GM12878 (cell line): Measurements from ENCODE around the gene INSC. TPM values are rescaled to one million over a fixed set of nuclear protein-coding genes. Genes with fewer than 3 reads are reported as not detected.

ENCODE experiments used
- ATAC-seq: fragments of 200-7000 bp; cut with Tn5 transposase; 3 replicates; pipeline ENCODE4 v1.9.1; 2020; ENCODE audit warnings: mild to moderate bottlenecking, moderate library complexity
- BruUV-seq: library from RNA; stranded (reverse); fragments of 400-500 nt; replicated peaks from 2 replicates; lab custom pipeline; 2021; lab: Mats Ljungman, UMichigan
- CTCF ChIA-PET: fragments of 300-600 bp; sonication (Branson Sonifier 250); formaldehyde crosslinking; extraction: SDS; loops from one replicate; lab custom pipeline; 2021; ENCODE audit warnings: inconsistent platforms; lab: Yijun Ruan, JAX
- POLR2A ChIA-PET: fragments of 350-600 bp; formaldehyde crosslinking; extraction: SDS; loops from one replicate; lab custom pipeline; 2021; ENCODE audit warnings: inconsistent platforms; lab: Charles Lee
- RAD21 ChIA-PET: fragments of 300-600 bp; sonication (Branson Sonifier 250); formaldehyde crosslinking; loops from one replicate; lab custom pipeline; 2023; ENCODE audit warnings: antibody characterized with exemption; ENCODE audit not compliant: unreplicated experiment; lab: Charles Lee
- SMC1A ChIA-PET: fragments of 300-600 bp; sonication (Branson Sonifier 250); formaldehyde crosslinking; loops from one replicate; lab custom pipeline; 2023; ENCODE audit not compliant: unreplicated experiment, uncharacterized antibody; lab: Charles Lee
- DNase-seq: peaks from one replicate; pipeline ENCODE4 v3.0.0-alpha.2; 2011; ENCODE audit warnings: low read depth, low spot score
- FAIRE-seq: peaks from 3 replicates; lab custom pipeline; 2011; peaks lifted over from hg19 to GRCh38; lab: Jason Lieb, UNC
- H2AFZ ChIP-seq: 2 replicates; pipeline ENCODE4 v1.6.0; 2011; ENCODE audit warnings: low read depth, low read length, control low read depth; ENCODE audit not compliant: control insufficient read depth
- H3K27ac ChIP-seq: 2 replicates; pipeline ENCODE4 v1.5.1; 2011; ENCODE audit warnings: control low read depth; ENCODE audit not compliant: control insufficient read depth, insufficient read depth
- H3K27me3 ChIP-seq, 2 experiments: replicated peaks in 1 of 2; 2 replicates each; pipeline versions ENCODE4 v1.6.0 to v1.6.1; 2011; ENCODE audit warnings: low read length in 1 of 2; ENCODE audit not compliant: control insufficient read depth in 2 of 2, insufficient read depth in 2 of 2
- H3K36me3 ChIP-seq, 2 experiments: 2 replicates each; pipeline ENCODE4 v1.5.1; 2011; ENCODE audit warnings: low read length in 1 of 2; ENCODE audit not compliant: control insufficient read depth in 2 of 2, insufficient read depth in 2 of 2
- H3K4me1 ChIP-seq: 2 replicates; pipeline ENCODE4 v1.6.1; 2011; ENCODE audit warnings: mild to moderate bottlenecking, low read length, moderate library complexity, mixed read lengths; ENCODE audit not compliant: control insufficient read depth, insufficient read depth
- H3K4me2 ChIP-seq: 2 replicates; pipeline ENCODE4 v1.6.0; 2011; ENCODE audit warnings: control low read depth; ENCODE audit not compliant: control insufficient read depth, insufficient read depth
- H3K4me3 ChIP-seq: fragments of 200-600 bp; sonication (generic); 2 replicates; pipeline ENCODE4 v1.5.1; 2016
- H3K79me2 ChIP-seq: 2 replicates; pipeline ENCODE4 v1.6.0; 2011; ENCODE audit warnings: low read length; ENCODE audit not compliant: control insufficient read depth, insufficient read depth
- H3K9ac ChIP-seq: 2 replicates; pipeline ENCODE4 v1.8.0; 2011; ENCODE audit warnings: low read length, control low read depth, mixed read lengths; ENCODE audit not compliant: control insufficient read depth, insufficient read depth
- H3K9me3 ChIP-seq: replicated peaks from 3 replicates; pipeline ENCODE4 v1.5.1; 2011; ENCODE audit warnings: mild to moderate bottlenecking, low read length; ENCODE audit not compliant: control insufficient read depth, insufficient read depth
- H4K20me1 ChIP-seq: 2 replicates; pipeline ENCODE4 v1.6.0; 2011; ENCODE audit not compliant: control insufficient read depth, insufficient read depth
- CHD4 ChIP-seq: fragments of 200-600 bp; sonication (generic); IDR thresholded peaks from 2 replicates; pipeline ENCODE4 v1.6.1; 2016; ENCODE audit warnings: mild to moderate bottlenecking
- CUX1 ChIP-seq: IDR thresholded peaks from 2 replicates; pipeline ENCODE4 v1.6.1; 2012; ENCODE audit warnings: improper control_type of control experiment, low read depth, low read length; ENCODE audit not compliant: insufficient replicate concordance
- EZH2 ChIP-seq: IDR thresholded peaks from 2 replicates; pipeline ENCODE4 v1.6.1; 2012; ENCODE audit warnings: low read depth, mild to moderate bottlenecking, control low read depth, inconsistent platforms, low read length, borderline replicate concordance; ENCODE audit not compliant: control insufficient read depth
- HDAC6 ChIP-seq: fragments of 200-600 bp; sonication (generic); IDR thresholded peaks from one replicate; pipeline ENCODE4 v1.8.0; 2017; ENCODE audit warnings: antibody characterized with exemption; ENCODE audit not compliant: unreplicated experiment
- MEF2A ChIP-seq: IDR thresholded peaks from 2 replicates; pipeline ENCODE4 v1.6.1; 2011; ENCODE audit warnings: low read depth, mild to moderate bottlenecking, low read length, moderate library complexity; ENCODE audit not compliant: insufficient read depth
- MTA3 ChIP-seq: IDR thresholded peaks from 2 replicates; pipeline ENCODE4 v1.6.1; 2012; ENCODE audit warnings: low read length, inconsistent platforms, borderline replicate concordance
- MYB ChIP-seq: fragments of 150-350 bp; IDR thresholded peaks from 2 replicates; pipeline ENCODE4 v1.6.1; 2014; ENCODE audit warnings: mild to moderate bottlenecking, low read depth, low read length, borderline replicate concordance
- NR2C2 ChIP-seq: IDR thresholded peaks from 2 replicates; pipeline ENCODE4 v1.6.1; 2011; ENCODE audit warnings: borderline replicate concordance, low read depth; ENCODE audit not compliant: control insufficient read depth, insufficient read length
- RAD51 ChIP-seq: fragments of 450-650 bp; IDR thresholded peaks from 2 replicates; pipeline ENCODE4 v1.6.1; 2016; ENCODE audit warnings: moderate library complexity, mild to moderate bottlenecking, inconsistent platforms
- SIX5 ChIP-seq: IDR thresholded peaks from 2 replicates; pipeline ENCODE4 v1.6.1; 2011; ENCODE audit warnings: mild to moderate bottlenecking, low read depth, low read length, moderate library complexity; ENCODE audit not compliant: severe bottlenecking
- SMARCA5 ChIP-seq: fragments of 450-650 bp; IDR thresholded peaks from 2 replicates; pipeline ENCODE4 v1.6.1; 2017; ENCODE audit warnings: mild to moderate bottlenecking
- SP1 ChIP-seq: IDR thresholded peaks from one replicate; pipeline ENCODE4 v1.6.1; 2011; ENCODE audit warnings: low read depth, low read length
- SPI1 ChIP-seq: IDR thresholded peaks from 2 replicates; pipeline ENCODE4 v1.6.1; 2011; ENCODE audit warnings: low read depth, mild to moderate bottlenecking, low read length, moderate library complexity, borderline replicate concordance; ENCODE audit not compliant: insufficient read depth
- STAT1 ChIP-seq: fragments of 450-650 bp; conservative IDR thresholded peaks from 2 replicates; pipeline ENCODE4 v1.6.1; 2014; ENCODE audit warnings: antibody characterized with exemption, mild to moderate bottlenecking
- ZBTB33 ChIP-seq: fragments of 450-650 bp; IDR thresholded peaks from 2 replicates; pipeline ENCODE4 v1.6.1; 2017; ENCODE audit warnings: mild to moderate bottlenecking
- WGBS: methylation state at CpG from one replicate; pipeline ENCODE4 v1.1.6; 2016; ENCODE audit warnings: low lambda C conversion rate; ENCODE audit not compliant: insufficient replicate concordance, insufficient coverage; ENCODE audit errors: missing lambda C conversion rate; 5-methylcytosine and 5-hydroxymethylcytosine counted together
- in situ Hi-C: fragments of 300-500 bp; cut with MboI; formaldehyde crosslinking; loops from 9 replicates; pipeline ENCODE4 v1.14.3; 2018; ENCODE audit warnings: mixed read lengths
- intact Hi-C: fragments of 100-400 bp; cut with micrococcal nuclease; formaldehyde crosslinking; loops from one replicate; pipeline ENCODE4 v1.14.2; 2022; ENCODE audit not compliant: unreplicated experiment
- polyA plus RNA-seq, 11 experiments: library from polyadenylated mRNA; depleted of rRNA in 4 of 11; unstranded in 6 of 11; stranded (reverse) in 5 of 11; fragments of >200 nt; fragmentation: Nextera tagmentation in 4 of 11; fragmentation: Illumina TruSeq in 1 of 11; extraction: Ambion mirVana in 4 of 11; extraction: Trizol in 1 of 11; gene quantifications; 1 replicate in 1 of 11; 2 replicates in 10 of 11; pipeline versions ENCODE4 v1.2.1 to v1.2.3, GENCODE V29; 2011 to 2016; ENCODE audit warnings: inconsistent platforms in 2 of 11, missing spikeins in 2 of 11, low read depth in 1 of 11
- total RNA-seq, 4 experiments: library from RNA; depleted of rRNA in 3 of 4; stranded (reverse); fragments of >200 nt in 3 of 4; fragmentation: Illumina TruSeq in 1 of 4; extraction: Trizol in 1 of 4; gene quantifications; 2 replicates each; pipeline versions ENCODE4 v1.2.1 to v1.2.3, GENCODE V29; 2013 to 2021

Gene INSC
- total and polyA plus RNA-seq, 10 of the 15 experiments (the other 5 are each of a cell fraction or from before 2014, with no cell fraction given): 0.13 to 0.33 TPM; not detected in 8

- TF ChIP-seq MYB: no peak
- no peak for TF ChIP-seq MEF2A
- TF ChIP-seq HDAC6: no peak
- no peak for TF ChIP-seq SMARCA5
- TF ChIP-seq MTA3: no peak
- no peak for TF ChIP-seq ZBTB33
- TF ChIP-seq SPI1: no peak
- no peak for TF ChIP-seq RAD51
- TF ChIP-seq STAT1: no peak
Observed at GRCh38 chr11:15199693-15200092, 85.0 kb downstream of the INSC start (continued).

- Histone ChIP-seq H3K4me2 (no peak overlapping the region), H3K9ac (no peak overlapping the region), H3K4me3 (no peak overlapping the region), H3K4me1 (no peaks in the 10 kb centered on the region), H3K9me3 (no peaks in the 10 kb centered on the region), H3K27ac (no peak overlapping the region), H4K20me1 (no peaks in the 10 kb centered on the region), H3K27me3 (no peaks in the 10 kb centered on the region), H2AFZ (no peak overlapping the region), H3K36me3 (no peaks in the 10 kb centered on the region), H3K79me2 (no peaks in the 10 kb centered on the region)
- in situ Hi-C loops (no loop called here), intact Hi-C loops (no loop called here)
- POLR2A ChIA-PET: no interaction called here
- SMC1A ChIA-PET: no interaction called here
- no TSS peak for BruUV-seq
- 47% methylated on average over 12 of the region's 12 CpGs for WGBS
- FAIRE-seq (no peak), ATAC-seq (no peak), DNase-seq (no peak)
- RAD21 ChIA-PET: no interaction called here
- CTCF ChIA-PET: no interaction called here
- TF ChIP-seq CUX1 (no peak), CHD4 (no peak), SP1 (no peak), NR2C2 (no peak), EZH2 (no peak), SIX5 (no peak)
Observed at GRCh38 chr11:15200696-15201095, 86.0 kb downstream of the INSC start.
